ENCODE measurements around the gene GATA6. TPM values are rescaled to one million over a fixed set of nuclear protein-coding genes. Genes with fewer than 3 reads are reported as not detected.

GATA6 gene
- total and polyA plus RNA-seq, 2 experiments from 2014 or later: 0.08 TPM; not detected in 1

- no peak for TF ChIP-seq ETS1 (IDR thresholded peaks at IDR 0.05)
- no peak for TF ChIP-seq REST (IDR thresholded peaks at IDR 0.05; ENCODE audit: unreplicated experiment)
Measured at GRCh38 chr18:22132763-22133162, 36.6 kb upstream of the GATA6 start (continued).

GRCh38 chr18:22136395-22136794 lies 33.0 kb upstream of the GATA6 start:
- Histone ChIP-seq H3K4me2 (no peak overlapping the region), H2AFZ (no peak overlapping the region), H3K4me3 (no peak overlapping the region), H4K20me1 (replicated peaks; ENCODE audit: insufficient read depth) (no peaks in the 10 kb centered on the region), H3K27ac (ENCODE audit: low read depth) (no peak overlapping the region), H3K27me3 (ENCODE audit: insufficient read depth) (no peaks in the 10 kb centered on the region), H3K9me2 (ENCODE audit: insufficient read depth) (no peaks in the 10 kb centered on the region), H3K79me2 (replicated peaks; ENCODE audit: insufficient read depth) (no peaks in the 10 kb centered on the region), H3F3A (replicated peaks; ENCODE audit: low read depth) (no peaks in the 10 kb centered on the region), H3K4me1 (ENCODE audit: insufficient read depth) (no peaks in the 10 kb centered on the region), H3K36me3 (ENCODE audit: insufficient read depth) (no peaks in the 10 kb centered on the region)
- H3K4me3 Mint-ChIP-seq: no peak overlapping the region
- no peaks in the 10 kb centered on the region; the same call in 1 of the 3 replicates for H3K4me1 Mint-ChIP-seq
- H3K27me3 Mint-ChIP-seq (ENCODE audit: insufficient read depth, low read depth, poor library complexity): peaks cover 1% of the 10 kb centered on the region
- no peak overlapping the region for H3K27ac Mint-ChIP-seq
- H3K36me3 Mint-ChIP-seq (ENCODE audit: low read depth): no peaks in the 10 kb centered on the region
- DNase-seq (ENCODE audit: low spot score) (no peak), ATAC-seq (no peak)
- TF ChIP-seq CTCF (conservative IDR thresholded peaks at IDR 0.05; ENCODE audit: low read depth in 2 of 2): no peak
- TF ChIP-seq ZNF462 (CRISPR knock-in tag; IDR thresholded peaks at IDR 0.05): no peak
- no peak for TF ChIP-seq EZH2phosphoT487 (IDR thresholded peaks at IDR 0.05; ENCODE audit: unreplicated experiment)
- no peak for TF ChIP-seq ETS1 (IDR thresholded peaks at IDR 0.05)
- no peaks in the 10 kb centered on the region for H3K9me3 Mint-ChIP-seq
